Left forelimb (tissue), 1 donor: ENCODE measurements around the gene MSX1.
"Not testable (repeated sequence)": the region's sequence is repeated elsewhere in the genome, so short reads cannot be mapped to it uniquely, and the experiment has no call there.

Experiments used
- DNase-seq: peaks from one replicate; pipeline ENCODE4 v3.0.0-alpha.2; 2018; ENCODE audit warnings: low spot score

MSX1 gene

GRCh38 chr4:4859325-4859798 lies at the start of gene MSX1:
Gene MSX1 (plus strand): TSS chr4:4859665. CDS start chr4:4859900, 235 bp downstream.
- DNase-seq: peak; percentile 86

GRCh38 chr4:4810092-4810774 lies 49.2 kb upstream of the MSX1 start:
- no peak for DNase-seq

GRCh38 chr4:4810778-4811177 lies 48.7 kb upstream of the MSX1 start:
- DNase-seq: no peak

GRCh38 chr4:4812145-4812794 lies 47.2 kb upstream of the MSX1 start:
- no peak for DNase-seq

DNA sequence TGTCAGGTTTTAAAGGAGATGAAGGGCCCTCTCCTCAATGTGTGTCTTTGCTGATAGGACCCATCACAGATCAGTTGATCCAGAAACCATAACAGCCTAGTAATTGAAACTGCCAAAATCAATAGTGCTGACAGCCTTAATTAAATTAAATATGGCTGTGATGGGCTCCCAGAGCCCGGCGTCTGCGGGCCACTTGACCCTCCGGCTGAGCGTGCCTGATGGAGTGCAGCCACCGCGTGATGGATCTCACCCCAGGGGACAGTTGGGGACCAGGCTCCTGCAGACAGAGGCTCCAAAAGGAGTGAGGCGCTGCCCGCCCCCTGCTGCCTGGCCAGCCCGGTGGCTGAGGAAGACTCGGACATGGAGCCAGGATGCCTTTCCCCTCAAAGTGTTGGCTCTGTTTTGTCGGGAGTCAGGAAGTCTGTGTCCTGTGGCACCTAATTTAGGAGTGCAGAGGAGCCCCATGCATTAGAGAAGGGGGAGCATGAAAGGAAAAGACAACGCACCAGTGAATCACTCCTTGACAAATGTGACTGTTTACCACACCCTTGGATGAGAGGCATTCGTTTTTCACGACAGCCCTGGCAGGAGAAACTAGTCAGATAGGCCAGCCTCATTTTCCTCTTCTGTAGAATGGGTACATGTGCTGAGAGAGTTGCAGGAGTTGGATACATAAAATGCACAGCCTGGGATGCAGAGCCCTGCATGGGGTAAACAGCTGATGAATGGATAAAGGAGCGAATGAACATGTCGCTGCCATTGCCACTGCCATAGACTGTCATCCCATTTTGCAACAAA lies 40.9 kb upstream of the MSX1 start:
- no peak for DNase-seq

GRCh38 chr4:4819213-4819606 lies 40.3 kb upstream of the MSX1 start:
- DNase-seq: no peak

GRCh38 chr4:4820261-4820660 lies 39.2 kb upstream of the MSX1 start:
- no peak for DNase-seq

- DNase-seq: no peak
Observed at GRCh38 chr4:4820739-4821138, 38.7 kb upstream of the MSX1 start.

- no peak for DNase-seq
Observed at GRCh38 chr4:4821577-4821976, 37.9 kb upstream of the MSX1 start.

DNA sequence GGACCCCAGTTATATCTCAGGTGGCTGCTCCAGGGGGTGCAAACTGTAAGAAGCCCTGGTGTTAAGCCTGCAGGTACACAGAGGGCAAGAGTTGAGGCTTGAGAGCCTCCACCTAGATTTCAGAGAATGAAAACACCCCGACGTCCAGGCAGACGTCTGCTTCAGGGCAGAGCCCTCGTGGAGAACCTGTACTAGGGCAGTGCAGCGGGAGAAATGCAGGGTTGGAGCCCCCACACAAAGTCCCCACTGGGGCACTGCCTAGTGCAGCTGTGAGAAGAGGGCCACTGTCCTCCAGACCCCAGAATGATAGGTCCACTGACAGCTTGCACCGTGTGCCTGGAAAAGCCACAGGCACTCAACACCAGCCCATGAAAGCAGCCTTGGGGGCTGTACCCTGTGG lies 37.2 kb upstream of the MSX1 start:
- not testable (repeated sequence) for DNase-seq

- no peak for DNase-seq
Observed at GRCh38 chr4:4823621-4824162, 35.8 kb upstream of the MSX1 start.

- no peak for DNase-seq
Observed at GRCh38 chr4:4824232-4824631, 35.2 kb upstream of the MSX1 start.

DNA sequence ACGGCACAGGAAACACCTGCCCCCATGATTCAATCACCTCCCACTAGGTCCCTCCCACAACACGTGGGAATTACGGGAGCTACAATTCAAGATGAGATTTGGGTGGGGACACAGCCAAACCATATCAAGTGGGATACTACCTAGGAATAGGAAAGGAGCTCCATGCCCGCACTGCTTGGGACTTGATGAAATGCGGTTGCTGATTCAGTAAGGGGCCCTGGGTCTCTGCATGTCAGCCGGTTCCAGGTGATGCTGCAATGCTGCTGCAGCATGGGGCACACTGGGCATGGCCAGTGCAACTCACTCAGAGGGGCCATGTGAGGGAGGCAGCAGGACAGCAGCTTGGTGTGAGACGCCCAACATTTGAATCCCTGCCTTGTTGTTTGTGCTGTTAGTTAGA lies 34.0 kb upstream of the MSX1 start:
- no peak for DNase-seq

- no peak for DNase-seq
Observed at GRCh38 chr4:4829837-4830236, 29.6 kb upstream of the MSX1 start.

- no peak for DNase-seq
Observed at GRCh38 chr4:4831266-4831665, 28.2 kb upstream of the MSX1 start.

- no peak for DNase-seq
Observed at GRCh38 chr4:4831825-4832224, 27.6 kb upstream of the MSX1 start.

- no peak for DNase-seq
Observed at GRCh38 chr4:4836044-4836443, 23.4 kb upstream of the MSX1 start.

- no peak for DNase-seq
Observed at GRCh38 chr4:4837316-4837715, 22.1 kb upstream of the MSX1 start.

DNA sequence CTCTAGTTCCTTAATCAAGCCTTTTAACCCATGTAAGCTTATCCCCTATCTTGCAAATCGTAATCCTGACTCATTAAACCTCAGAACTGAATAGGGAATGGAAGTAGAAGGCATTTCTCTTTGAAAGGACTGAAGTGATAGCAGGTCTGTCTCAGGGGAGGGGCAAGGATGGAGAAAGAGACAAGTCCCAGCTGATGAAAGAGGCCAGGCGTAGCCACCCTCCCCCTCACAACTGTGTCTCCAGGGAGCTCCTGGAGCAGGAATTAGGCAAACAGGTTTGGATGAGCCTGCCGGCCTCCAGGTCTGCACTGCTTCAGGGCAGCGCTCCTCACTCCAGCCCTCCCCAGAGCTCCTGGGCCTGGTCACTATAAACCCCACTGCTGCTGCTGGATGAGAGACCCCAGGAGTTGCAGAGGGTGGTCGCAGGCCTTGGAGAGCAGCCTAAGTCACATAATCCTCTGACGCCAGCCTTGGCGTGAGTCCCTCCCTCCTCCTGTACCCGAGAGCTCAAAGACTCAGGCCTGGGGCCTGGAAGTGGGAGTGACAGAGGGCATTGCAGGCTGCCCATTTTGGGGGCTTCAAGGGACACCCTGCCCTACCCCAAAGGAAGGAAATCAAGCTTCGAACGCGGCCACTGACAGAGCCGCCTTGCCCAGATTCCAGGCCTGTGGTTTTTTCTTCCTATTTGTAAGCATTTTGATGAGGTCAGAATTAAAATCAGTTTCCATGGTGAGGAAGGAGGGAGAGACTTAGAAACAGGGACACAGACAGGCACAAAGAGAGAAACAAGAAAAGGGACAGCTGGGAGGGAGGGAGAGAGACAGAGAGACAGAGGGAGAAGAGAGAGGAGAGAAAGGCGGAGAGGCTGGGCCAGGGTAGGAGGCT lies 21.2 kb upstream of the MSX1 start:
- no peak for DNase-seq

- DNase-seq: no peak
Observed at GRCh38 chr4:4838936-4839810, 20.3 kb upstream of the MSX1 start.

DNA sequence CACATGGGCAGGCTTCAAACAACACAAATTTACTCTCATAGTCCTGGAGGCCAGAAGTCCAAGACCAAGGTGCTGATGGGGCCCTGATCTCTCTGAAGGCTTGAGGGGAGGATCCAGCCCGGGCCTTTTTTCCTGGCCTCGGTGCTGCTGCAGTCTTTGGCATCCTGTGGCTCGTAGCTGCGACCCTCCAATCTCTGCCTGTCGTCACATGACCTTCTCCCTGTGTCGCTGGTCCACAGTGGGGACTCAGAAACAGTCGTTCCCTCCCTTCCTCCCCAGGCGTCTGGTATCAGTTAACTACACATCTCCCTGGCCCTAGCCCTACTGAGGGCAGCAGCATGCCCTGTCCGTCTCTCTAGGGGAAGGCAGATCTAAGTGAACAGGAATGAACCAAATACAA lies 19.1 kb upstream of the MSX1 start:
- no peak for DNase-seq
